Heart left ventricle (tissue), 16 donors: ENCODE results near the gene WDR5. TPM values are rescaled to one million over a fixed set of nuclear protein-coding genes. Genes with fewer than 3 reads are reported as not detected.
A peak's percentile ranks its signal among the peaks of the same experiment; 100 is the strongest.

Experiments used
- ATAC-seq, 4 donors: fragments of 200-7000 bp; cut with Tn5 transposase; one replicate each; pipeline ENCODE4 v1.9.1; 2020 to 2022; ENCODE audit warnings: moderate library complexity in 4 of 4, mild to moderate bottlenecking in 3 of 4, moderate number of reproducible peaks in 1 of 4
- DNase-seq, 5 donors: peaks; one replicate each; pipeline ENCODE4 v3.0.0-alpha.2; 2020
- H3K27ac ChIP-seq, 12 donors: fragments of 200-600 bp; sonication (generic) in 4 of 12; one replicate each; pipeline versions ENCODE4 v1.5.0 to v1.8.0; 2016 to 2022; ENCODE audit warnings: mild to moderate bottlenecking in 2 of 12
- H3K27me3 ChIP-seq, 9 donors: fragments of 200-600 bp; sonication (generic) in 2 of 9; one replicate each; pipeline versions ENCODE4 v1.5.1 to v1.8.0; 2016 to 2022; ENCODE audit warnings: mild to moderate bottlenecking in 3 of 9
- H3K36me3 ChIP-seq, 9 donors: fragments of 200-600 bp; sonication (generic) in 2 of 9; one replicate each; pipeline versions ENCODE4 v1.5.0 to v1.8.0; 2018 to 2022; ENCODE audit warnings: mild to moderate bottlenecking in 2 of 9
- H3K4me1 ChIP-seq, 12 donors: fragments of 200-600 bp; sonication (generic) in 4 of 12; one replicate each; pipeline versions ENCODE4 v1.5.0 to v1.8.0; 2016 to 2022; ENCODE audit warnings: mild to moderate bottlenecking in 3 of 12
- H3K4me3 ChIP-seq, 12 donors: fragments of 200-600 bp; sonication (generic) in 4 of 12; one replicate each; pipeline versions ENCODE4 v1.5.0 to v1.8.0; 2017 to 2022; ENCODE audit warnings: mild to moderate bottlenecking in 9 of 12, moderate library complexity in 4 of 12
- H3K9me3 ChIP-seq, 12 donors: fragments of 200-600 bp; sonication (generic) in 4 of 12; one replicate each; pipeline versions ENCODE4 v1.5.0 to v1.8.0; 2016 to 2022; ENCODE audit warnings: mild to moderate bottlenecking in 1 of 12
- CTCF ChIP-seq, 12 donors: fragments of 200-600 bp; sonication (generic) in 4 of 12; IDR thresholded peaks; one replicate each; pipeline versions ENCODE4 v1.5.0 to v1.8.0; 2018 to 2022; ENCODE audit warnings: antibody characterized with exemption in 12 of 12, mild to moderate bottlenecking in 5 of 12
- POLR2A ChIP-seq, 2 donors: fragments of 450-650 bp; IDR thresholded peaks; one replicate each; pipeline ENCODE4 v1.6.1; 2017; ENCODE audit warnings: antibody characterized with exemption in 2 of 2, mild to moderate bottlenecking in 2 of 2, moderate library complexity in 2 of 2
- WGBS, 4 donors: extraction: QIAGEN DNeasy Blood & Tissue Kit in 2 of 4; methylation state at CpG; one replicate each; pipeline versions ENCODE4 v1.1.5 to v1.1.7; 2013 to 2018; 5-methylcytosine and 5-hydroxymethylcytosine counted together
- intact Hi-C, 10 donors: fragments of 100-400 bp; cut with DNase I; formaldehyde crosslinking; loops; one replicate each; pipeline versions ENCODE4 v1.11.1 to v1.14.2; 2022
- polyA plus RNA-seq, 2 donors: library from polyadenylated mRNA; stranded (reverse); fragments of 200-250 nt; gene quantifications; one replicate each; pipeline ENCODE4 v1.2.3, GENCODE V29; 2013
- total RNA-seq, 9 donors: library from RNA; depleted of rRNA in 2 of 9; stranded (reverse); fragments of >200 nt in 2 of 9; fragmentation: NEBNext Ultra II Directional in 3 of 9; extraction: Animal tissue kit (Norgen Biotek cat#: 25700) in 3 of 9; gene quantifications; one replicate each; pipeline versions ENCODE4 v1.1.0 to v1.2.4, GENCODE V29; 2016 to 2023
- donor health status: ischemic (EF 13 %, LVEDD 7.1; RV severe dilation, severe dysfunction).
- donor health status: healthy with polysubstance abuse.
- donor health status: DM: no; HTN: yes; CAD: no.
- donor health status: DM: no; HTN: no; CAD: no.
- donor health status: ischemic (EF 25% LVEDD 6.9; RV normal size, moderate dysfunction).
- donor health status: ischemic (EF 25% LVEDD 5.7; RV mildly dilated, moderate dysfunction).
- donor health status: healthy.
- donor health status: DM: yes; HTN: yes; CAD: no.
- donor health status: ischemic (EF 35%, LVEDD 5.7; RV mildly dilated, moderate dysfunction).
- donor health status: nonischemic (EF 11% LVEDD 7.7; RV severe dilation, severe dysfunction).
- donor health status: DM: yes; HTN: yes; CAD: no.
- donor health status: PGD.
- donor health status: ischemic (EF 29% LVEDD 5.4; RV normal size, mild dysfunction).
- donor health status: nonischemic (EF 23%, LVEDD 6.1; RV moderate dilation, normal function).

Gene WDR5
- total and polyA plus RNA-seq, 11 donors: 12.9 to 24.7 (median 17.2) TPM

- intact Hi-C loops: no loop called here
- Histone ChIP-seq H3K4me1 (peaks cover 0 to 31% (median 14%) of the 10 kb centered on the region in 12 donors), H3K27ac (no peak overlapping the region), H3K36me3 (no peaks in the 10 kb centered on the region), H3K27me3 (no peaks in the 10 kb centered on the region), H3K4me3 (no peak overlapping the region), H3K9me3 (peaks cover 0 to 36% (median 3%) of the 10 kb centered on the region in 12 donors)
- 89 to 100% (median 98%) methylated on average over 1 of the region's 1 CpG for WGBS, 4 donors
- peak in 2 of 5 donors; percentile 19 to 33 for DNase-seq
- no peak for ATAC-seq
- TF ChIP-seq POLR2A (IDR thresholded peaks at IDR 0.05) (no peak), CTCF (IDR thresholded peaks at IDR 0.05) (no peak)
These were observed 68.2 kb downstream of the WDR5 start for GRCh38 chr9:134204041-134204440.

GRCh38 chr9:134204991-134205578 is 69.2 kb downstream of the WDR5 start:
- DNase-seq (peak in 4 of 5 donors; percentile 24 to 60 (median 49)), ATAC-seq (peak in 2 of 4 donors; percentile 17 to 20)
- Histone ChIP-seq H3K4me3 (no peak overlapping the region), H3K27me3 (no peaks in the 10 kb centered on the region), H3K9me3 (peaks cover 0 to 36% (median 3%) of the 10 kb centered on the region in 12 donors), H3K27ac (peak overlapping the region in 8 of 12 donors; percentile 13 to 71 (median 42)), H3K36me3 (no peaks in the 10 kb centered on the region), H3K4me1 (peaks cover 0 to 42% (median 14%) of the 10 kb centered on the region in 12 donors)
- WGBS, 4 donors: 52 to 66% (median 60%) methylated on average over 15 of the region's 15 CpGs
- TF ChIP-seq CTCF (IDR thresholded peaks at IDR 0.05): no peak
- TF ChIP-seq POLR2A (IDR thresholded peaks at IDR 0.05): no peak
- intact Hi-C loops: no loop called here

- DNase-seq: peak; percentile 60 to 77 (median 73)
- TF ChIP-seq CTCF (IDR thresholded peaks at IDR 0.05): peak in 1 of 12 donors; percentile 8
- TF ChIP-seq POLR2A (IDR thresholded peaks at IDR 0.05): no peak
- intact Hi-C loops: no loop called here
- H3K27ac ChIP-seq: peak overlapping the region in 8 of 12 donors; percentile 13 to 71 (median 42)
- H3K4me1 ChIP-seq: peaks cover 0 to 49% (median 18%) of the 10 kb centered on the region in 12 donors
- no peaks in the 10 kb centered on the region for H3K27me3 ChIP-seq
- H3K9me3 ChIP-seq: peaks cover 0 to 33% (median 3%) of the 10 kb centered on the region in 12 donors
- H3K36me3 ChIP-seq: no peaks in the 10 kb centered on the region
- WGBS, 4 donors: 47 to 61% (median 56%) methylated on average over 24 of the region's 24 CpGs
- H3K4me3 ChIP-seq: no peak overlapping the region
- ATAC-seq: peak in 2 of 4 donors; percentile 68 to 76
These were observed 69.9 kb downstream of the WDR5 start for GRCh38 chr9:134205672-134206310.
